HG02759 (cell line): Measurements from ENCODE around the gene SYNDIG1.
"Not testable (repeated sequence)": the region's sequence is repeated elsewhere in the genome, so short reads cannot be mapped to it uniquely, and the experiment has no call there.

Experiments used
- ATAC-seq: cut with Tn5 transposase; IDR thresholded peaks from one replicate; pipeline ENCODE4 v1.9.1; 2021; ENCODE audit warnings: mild to moderate bottlenecking, moderate library complexity; ENCODE audit not compliant: unreplicated experiment

Gene SYNDIG1

DNA sequence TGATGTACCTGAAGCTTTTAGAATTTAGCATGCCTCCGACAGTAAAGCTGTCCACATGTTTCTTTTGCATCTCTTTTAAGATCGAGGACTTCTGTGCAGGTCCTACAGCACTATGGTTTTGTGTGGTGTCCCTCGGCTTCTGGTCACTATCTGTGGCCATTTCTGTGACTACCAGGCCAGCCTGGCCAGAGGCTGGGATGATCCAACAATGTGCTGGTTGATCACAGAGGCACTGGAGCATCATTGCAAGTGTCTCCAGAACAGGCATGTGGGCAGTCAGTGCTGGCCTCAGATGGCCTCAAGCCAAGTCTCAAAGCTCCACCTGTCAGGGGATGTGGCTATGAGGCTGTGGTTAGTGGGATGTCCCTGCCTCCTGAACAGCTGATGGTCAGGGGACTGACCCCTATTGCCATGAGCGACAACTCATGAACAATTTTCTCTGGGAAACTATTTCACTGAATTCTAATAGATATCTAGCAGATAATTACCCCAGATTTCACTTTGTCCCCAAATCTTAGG, 136.6 kb downstream of the SYNDIG1 start:
- no peak for ATAC-seq

DNA sequence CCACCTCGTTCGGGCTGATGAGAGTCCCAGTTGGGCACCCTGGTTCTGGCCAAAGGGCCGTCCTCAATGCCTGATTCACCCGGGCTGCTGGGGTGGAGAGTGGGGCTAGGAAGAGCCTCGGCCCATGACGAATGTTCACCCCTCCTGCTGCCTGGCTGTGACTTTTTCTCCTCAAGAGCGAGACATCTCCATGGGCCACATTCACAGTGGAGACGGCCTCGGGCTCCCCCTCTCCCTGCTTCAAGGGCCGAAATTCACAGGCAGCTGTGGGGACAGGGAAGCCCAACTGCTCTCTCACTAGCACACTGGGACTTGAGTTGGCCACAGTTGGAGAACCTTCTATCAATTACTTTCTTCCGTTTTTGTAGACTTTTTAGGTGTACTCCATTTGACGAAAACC, 138.0 kb downstream of the SYNDIG1 start:
- no peak for ATAC-seq

DNA sequence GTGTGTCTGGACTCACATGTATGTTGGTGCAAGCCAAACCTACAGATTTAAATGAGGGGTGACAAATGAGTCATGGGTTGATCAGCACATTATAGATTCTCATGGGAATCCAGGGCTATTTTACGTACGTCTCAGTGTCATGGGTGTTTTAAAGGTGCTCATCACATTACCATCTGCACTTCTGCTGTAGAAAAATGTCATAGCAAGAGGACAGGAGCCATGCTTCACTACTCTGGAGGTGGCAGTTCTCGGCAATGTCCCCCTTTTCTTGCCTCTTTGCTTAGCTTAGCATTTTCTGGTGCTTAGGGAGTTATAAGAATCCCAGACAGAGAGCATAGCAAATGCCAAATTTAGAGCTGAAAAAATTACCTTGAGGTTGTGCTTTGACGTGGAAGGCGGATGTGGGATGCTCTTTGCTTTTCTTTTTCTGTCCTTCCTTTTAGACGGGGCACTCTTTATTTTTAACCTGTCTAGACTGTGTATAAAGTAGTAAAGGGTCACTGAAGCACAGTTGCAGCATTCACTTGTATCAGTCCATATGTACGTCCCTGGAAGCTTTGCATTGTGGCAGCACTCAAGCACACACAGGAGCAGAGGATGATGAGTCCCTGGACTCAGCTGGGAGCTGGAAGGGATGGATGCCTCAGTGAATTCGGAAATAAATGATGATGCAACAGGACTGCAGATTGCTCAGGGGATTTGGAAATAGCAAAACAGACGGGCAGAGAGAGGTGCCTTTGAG, 139.7 kb downstream of the SYNDIG1 start:
- ATAC-seq = peak; percentile 69

DNA sequence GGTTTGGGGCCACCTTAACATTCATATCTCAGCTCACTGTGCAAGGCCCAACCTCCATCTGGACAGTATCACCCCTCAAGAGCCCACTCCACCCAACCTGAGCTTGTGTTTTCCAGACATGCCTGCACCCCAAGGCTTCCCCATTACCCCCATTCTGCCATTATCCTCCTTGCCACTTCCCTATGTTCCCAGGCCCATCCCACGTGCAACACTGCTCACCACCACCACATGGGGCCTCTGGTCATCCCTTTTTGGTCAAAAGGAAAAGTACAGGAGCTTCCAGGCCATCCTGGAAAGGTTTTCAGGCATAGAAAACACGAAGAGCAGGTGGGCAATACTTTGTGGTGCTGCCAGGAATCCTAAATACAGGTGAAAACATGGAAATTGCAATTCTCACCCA, 140.3 kb downstream of the SYNDIG1 start:
- no peak for ATAC-seq

DNA sequence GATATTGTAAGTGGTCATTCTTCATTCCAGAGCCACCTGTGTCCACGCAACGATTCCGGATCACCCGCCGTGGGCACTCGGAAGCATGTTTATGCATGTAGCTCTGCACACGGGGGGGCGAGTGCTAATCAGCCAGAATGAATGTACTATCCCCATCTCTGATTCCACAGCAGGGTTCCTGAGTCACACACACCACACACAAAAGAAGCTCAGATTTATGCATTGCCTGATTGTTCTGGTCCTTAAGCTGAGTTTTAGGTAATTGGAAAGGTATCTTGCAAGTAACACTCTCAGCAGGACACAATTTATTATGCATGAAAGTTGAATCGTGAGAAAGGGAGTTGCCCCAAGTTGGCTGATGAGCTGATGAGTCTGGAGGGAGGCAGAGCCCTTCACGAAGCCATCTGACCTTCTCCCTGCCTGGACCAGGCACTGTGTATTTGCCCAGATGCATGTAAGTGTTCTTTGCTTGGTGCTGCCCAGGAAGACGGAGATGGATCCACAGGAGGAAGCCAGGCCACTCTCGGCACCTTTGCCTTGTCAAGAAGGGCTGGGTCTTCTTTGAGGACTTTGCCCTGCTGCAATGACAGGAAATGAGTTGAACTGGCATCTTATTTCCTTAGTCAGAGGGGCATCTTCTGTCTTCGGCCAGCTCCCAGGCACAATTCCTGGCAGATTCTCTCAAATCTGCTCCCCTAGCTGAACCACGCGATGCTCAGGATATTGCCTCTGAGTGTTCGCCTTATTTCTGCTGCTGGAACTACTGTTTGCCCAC, 141.1 kb downstream of the SYNDIG1 start:
- no peak for ATAC-seq

DNA sequence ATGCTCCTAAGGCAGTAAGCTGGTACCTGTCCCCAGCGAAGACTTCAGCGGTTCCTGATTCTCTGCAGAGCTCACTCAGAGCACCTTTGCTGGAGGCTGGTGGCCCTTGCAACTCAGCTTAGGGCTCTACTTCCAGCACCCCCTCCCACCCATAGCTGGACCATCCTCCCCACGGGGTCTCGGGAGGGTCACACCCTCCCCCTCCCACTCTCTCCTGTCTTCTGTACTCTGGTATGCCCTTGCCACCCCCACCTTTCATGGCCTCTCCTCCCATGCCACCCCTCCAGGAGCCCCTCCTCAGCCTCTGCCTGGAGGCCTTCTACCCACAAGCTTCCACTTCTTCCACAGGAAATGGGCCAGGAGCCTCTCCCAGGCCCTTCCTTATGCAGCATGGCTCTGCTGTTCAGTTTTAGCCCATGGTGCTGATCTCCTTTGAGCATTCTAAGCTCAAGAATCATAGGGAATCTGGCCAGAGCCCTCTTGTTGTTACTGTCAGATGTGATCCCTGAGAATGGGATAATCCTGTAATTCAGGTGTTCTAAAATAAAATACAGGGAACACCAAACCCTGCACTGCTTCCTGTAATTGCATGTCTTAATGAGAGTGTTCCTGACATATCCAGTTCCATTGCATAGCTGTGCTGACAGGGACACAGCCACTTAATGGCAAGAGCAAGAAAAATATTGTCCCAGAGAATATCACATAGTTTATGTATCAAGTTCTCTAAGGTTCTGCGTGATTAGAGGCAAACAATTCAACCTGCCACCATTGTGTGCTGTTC, 142.1 kb downstream of the SYNDIG1 start:
- no peak for ATAC-seq

DNA sequence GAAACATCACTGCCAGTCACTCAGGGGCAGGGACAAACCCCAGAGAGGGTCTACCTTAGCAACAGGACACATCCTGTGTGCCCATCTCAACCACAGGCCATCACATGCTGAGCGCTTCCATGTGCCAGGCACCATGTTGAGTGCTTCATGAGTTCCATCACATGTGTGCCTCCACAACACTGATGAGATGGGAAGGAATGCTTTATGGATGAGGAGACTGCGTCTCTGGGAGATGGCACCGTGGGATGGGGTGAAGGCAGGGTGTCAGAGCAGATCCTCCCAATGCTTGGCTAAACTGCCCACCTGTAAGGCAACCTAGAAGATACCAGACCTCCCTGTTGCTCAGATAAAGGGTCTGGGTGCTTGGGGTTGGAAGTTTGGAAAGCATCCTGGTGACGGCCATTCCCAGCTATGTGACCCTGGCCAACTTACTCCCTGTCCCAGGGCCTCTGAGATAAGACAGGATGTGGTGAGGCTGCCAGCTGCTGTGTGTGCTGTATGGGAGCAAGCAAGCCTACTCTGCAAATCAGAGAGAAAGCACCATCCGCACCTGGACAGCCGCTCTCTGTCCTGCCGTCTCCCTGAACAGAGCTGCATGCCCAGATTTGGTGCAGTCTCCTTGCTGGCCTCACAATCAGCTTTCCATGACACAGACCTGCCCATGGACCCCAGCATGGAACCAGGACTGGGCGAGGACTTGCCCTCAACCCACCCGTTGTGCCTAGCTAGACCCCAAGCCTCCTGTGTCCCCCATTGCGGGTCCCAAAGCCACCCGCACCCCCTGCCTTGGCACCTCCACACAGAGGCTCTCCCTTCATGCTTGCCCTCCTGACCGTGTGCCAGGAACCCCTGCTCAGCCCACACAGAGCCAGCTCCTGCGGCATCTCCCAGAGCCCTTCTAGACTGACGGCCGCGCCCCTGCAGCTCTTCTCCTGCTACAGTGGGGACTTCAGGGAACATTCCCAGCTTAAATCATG, 143.7 kb downstream of the SYNDIG1 start:
- ATAC-seq = no peak

DNA sequence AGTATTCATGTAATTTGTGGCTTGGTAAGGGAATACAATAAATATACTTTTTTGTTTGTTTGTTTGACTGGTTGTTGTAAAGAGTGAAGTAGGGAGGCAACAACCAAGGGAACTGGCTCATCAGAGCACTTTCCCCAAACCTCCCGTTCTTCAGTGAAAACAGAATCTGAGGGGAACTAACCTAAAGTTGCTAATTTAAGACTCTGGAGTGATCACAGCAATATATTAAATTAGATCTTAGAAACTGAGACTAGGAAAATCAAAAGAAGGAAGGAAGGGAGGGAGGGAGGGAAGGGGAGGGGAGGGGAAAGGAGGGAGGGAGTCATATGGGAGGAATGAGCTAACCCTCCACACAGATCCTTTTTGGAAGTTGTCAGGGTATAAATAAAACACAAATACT, 144.9 kb downstream of the SYNDIG1 start:
- ATAC-seq = no peak

DNA sequence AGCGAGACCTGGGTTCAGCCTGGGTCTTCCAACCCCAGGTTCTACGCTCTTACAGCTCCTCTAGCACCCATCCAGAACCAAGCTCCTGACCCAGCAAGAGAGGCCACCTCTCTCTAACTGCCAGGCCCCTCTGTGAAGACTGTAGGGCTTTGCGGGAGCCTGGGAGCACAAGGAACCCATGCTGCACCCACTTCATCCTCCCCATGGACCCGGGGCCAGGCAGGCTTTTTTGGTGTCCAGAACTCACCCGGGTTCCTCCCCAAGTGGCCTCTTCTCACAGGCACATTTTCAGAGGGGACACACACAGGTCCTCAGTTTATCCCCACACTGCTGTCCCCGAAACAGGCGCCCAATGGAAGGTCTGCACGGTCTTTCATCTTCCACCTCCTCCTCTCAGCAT, 145.9 kb downstream of the SYNDIG1 start:
- ATAC-seq = no peak

DNA sequence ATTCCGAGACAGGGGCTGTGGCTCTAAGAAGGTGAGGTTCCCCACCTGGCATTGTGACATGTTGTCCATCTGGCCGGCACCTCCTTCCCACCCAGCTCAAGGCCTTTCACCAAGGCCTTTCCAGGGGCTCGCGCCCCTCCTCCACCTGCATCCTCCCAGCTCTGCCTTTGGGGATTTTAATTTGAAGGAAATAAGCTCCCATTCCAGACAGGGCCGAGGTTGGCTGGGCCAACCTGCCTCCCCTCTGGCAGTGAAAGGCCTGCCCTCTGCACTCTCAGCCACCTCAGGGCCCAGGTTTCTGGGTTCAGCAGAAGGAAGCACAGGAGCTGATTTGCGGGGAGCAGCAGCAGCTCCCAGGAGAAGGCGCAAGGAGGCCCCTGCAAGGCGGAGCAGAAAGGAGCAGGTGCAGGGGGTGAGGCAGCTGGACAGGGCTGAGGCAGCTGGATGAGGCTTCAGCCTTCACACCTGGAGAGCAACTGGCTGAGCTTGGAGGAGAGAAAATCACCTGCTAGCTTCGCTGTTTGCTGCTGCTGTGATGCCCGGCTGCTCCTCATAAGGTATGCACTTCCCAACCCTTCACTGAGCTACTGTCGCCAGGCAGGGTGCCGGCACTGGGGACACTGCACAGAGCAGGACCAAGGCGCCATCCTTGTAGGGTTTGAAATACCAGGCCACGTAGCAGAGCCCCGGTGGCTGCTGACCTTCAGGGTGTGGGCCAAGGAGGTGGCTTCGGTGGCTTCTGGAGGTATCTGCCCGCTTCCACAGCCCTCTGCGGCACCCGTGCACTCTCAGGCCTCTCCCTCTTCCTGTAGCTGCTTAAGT, 147.0 kb downstream of the SYNDIG1 start:
- ATAC-seq = no peak

DNA sequence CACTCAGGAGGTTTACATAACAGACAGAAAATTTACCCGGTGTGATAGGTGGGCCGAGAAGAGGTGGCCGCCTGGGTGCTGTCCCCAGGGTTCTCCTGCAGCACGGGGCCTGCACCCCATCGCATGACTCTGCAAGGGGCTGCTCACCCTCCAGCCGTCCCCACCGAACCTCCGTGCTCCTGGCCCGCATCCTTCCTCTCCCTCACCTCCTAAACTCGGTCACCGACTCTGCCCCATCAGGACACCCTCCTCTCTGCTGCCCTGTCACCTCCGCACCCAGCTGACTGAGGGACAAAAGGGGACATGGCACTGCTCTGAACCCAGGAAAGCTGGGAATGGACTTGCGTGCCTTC, 147.6 kb downstream of the SYNDIG1 start:
- ATAC-seq = no peak

DNA sequence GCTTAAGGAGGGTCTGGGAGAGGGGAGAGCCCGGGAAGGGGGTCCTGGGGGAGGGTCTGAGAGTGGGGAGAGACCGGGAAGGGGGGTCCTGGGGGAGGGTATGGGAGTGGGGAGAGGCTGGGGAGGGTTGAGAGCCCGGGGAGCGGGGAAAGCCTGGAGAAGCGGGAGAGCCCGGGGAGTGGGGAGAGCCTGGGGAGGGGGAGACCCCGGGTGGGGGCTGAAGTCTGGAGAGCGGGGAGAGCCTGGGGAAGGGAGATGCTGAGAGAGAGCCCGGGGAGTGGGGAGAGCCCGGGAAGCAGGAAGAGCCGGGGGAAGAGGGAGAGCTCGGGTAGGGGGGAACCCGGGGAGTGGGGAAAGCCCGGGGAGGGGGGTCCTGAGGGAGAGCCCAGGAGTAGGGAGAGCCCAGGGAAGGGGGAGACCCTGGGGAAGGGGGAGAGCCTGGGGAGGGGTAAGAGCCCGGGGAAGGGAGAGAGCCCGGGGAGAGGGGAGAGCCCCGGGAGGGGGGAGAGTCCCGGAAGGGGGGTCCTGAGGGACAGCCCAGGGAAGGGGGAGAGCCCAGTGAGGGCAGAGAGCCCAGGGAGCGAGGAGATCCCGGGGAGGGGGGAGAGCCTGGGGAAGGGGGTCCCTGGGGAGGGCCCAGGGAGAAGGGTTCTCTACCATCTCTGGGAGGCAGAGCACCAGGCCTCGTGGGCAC, 148.5 kb downstream of the SYNDIG1 start:
- ATAC-seq = no peak

DNA sequence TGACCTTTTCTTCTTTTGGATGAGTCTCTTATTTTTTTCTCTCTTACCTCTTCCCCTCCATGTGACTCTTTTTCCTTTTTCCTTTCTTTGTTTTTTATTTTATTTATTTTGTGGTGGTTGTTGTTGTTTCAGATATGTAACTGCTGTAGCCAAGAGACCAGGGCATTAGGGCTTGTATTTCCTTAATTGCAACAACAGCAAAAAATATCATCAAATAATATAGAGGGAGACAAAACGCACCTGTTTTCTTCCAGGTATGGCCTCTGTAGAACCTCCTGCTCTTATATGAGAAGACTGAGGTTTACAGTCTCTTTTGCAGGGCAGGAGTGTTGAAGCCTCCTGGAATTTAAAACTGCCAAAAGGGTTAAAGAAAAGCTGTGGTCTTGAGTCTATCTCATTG, 149.3 kb downstream of the SYNDIG1 start:
- no peak for ATAC-seq

DNA sequence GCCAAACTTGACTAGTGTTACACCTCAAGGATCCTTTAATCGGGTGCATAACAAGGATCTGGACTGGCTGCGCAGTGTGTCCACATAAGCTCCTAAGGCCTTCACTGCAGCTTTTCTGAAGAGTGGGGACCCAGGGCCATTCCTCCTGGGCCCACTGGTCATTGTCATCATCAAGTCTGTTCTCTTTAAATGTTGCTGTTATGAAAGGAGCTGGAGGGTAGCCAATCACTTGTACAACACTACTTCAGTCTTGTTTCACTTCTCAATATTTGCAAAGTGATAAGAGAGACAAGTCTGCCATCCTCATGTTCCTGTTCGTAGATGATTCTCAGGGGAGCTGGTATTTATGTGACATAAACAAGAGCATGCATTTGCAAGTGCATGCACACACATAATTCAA, 149.8 kb downstream of the SYNDIG1 start:
- ATAC-seq = peak; percentile 58

DNA sequence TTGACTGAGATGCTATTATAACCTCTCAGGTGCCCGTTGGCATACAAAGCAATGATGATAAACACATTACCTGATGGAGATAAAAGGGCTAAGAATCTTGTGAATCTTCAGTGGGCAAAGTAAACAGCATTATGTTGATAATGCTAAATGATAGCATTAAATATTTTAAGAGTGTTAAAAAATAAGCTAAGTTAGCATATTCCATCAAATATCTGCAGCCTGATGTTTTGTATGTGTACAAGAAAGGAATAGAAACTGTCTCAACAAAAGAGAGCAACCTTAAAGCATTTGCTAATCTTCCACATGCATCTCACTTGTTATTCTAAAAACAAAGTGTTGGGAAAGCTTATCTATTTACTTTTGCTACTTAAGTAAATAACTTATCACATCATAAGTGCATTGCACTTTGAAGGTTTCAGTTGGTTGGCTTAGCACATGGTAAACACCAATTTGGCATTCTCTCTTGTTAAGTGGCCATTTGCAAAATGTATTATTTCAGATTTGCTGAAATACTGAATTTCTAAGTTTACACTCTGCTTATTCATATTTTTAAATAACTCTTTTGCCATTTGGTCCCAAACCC, 151.6 kb downstream of the SYNDIG1 start:
- no peak for ATAC-seq

DNA sequence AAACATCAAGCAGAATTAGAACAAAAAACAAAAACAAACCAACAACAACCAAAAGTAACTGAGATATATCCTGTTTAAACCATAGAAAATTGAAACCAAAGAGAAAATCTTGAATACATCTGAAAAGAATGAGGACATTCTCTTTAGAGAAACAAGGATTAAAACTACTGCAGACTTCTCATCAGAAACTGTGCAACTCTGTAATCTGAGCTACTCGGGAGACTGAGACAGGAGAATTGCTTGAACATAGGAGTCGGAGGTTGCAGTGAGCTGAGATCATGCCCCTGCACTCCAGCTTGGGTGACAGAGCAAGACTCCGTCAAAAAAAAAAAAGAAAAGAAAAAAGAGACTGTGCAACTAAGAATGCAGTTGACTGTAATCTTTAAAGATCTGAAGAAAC, 153.4 kb downstream of the SYNDIG1 start:
- no peak for ATAC-seq

DNA sequence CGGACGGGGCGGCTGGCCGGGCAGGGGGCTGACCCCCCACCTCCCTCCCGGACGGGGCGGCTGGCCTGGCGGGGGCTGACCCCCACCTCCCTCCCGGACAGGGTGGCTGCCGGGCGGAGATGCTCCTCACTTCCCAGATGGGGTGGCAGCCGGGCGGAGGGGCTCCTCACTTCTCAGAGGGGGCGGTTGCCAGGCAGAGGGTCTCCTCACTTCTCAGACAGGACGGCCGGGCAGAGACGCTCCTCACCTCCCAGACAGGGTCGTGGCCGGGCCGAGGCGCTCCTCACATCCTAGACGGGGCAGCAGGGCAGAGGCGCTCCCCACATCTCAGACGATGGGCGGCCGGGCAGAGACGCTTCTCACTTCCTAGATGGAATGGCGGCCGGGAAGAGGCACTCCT, 156.7 kb downstream of the SYNDIG1 start:
- not testable (repeated sequence) for ATAC-seq

DNA sequence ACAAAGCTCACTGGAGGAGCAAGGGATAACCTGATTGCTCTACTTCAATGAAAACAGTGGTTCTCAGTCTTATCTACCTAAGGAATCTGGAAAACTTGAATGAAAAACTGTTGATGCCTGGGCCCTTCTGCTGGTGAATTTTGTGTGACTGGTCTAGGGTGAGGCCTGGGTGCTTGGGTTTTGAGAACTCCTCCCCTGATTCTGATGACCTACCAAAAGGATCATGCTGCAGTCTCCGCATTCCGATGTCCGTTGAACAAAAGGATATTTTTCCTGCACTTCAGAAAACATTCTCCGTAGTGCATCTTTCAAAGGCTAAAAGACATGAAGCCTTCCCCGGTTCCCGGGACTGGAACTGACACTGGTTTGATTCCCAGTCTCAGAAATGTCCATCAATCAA, 157.9 kb downstream of the SYNDIG1 start:
- ATAC-seq = no peak

DNA sequence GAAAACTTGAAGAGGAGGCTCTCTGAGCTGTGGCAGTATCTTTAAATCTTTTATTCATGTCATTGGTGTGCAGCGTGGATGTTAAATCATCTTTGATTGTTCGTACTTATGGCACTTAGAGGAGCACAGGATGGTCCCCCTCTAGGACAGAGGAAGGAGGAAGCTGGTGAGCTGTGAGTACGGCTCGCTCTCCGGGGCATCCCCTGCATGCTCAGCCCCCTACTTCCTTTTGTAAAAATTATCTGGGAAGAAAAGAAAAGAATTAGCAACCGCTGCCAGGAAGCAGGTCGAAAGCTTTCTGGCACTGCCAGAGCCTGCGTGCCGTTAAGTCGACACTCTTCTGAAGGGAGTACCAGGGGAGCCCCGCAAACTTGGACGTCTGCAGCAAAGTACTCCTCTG, 158.5 kb downstream of the SYNDIG1 start:
- ATAC-seq = no peak
